SK-N-SH (cell line): ENCODE measurements around the gene SOBP.
"Not testable (repeated sequence)": the region's sequence is repeated elsewhere in the genome, so short reads cannot be mapped to it uniquely, and the experiment has no call there.

Experiments used
- RAD21 ChIP-seq: IDR thresholded peaks from 2 replicates; pipeline ENCODE4 v1.6.1; 2012; ENCODE audit warnings: mild to moderate bottlenecking, low read length
- REST ChIP-seq: IDR thresholded peaks from 2 replicates; pipeline ENCODE4 v1.6.1; 2012; ENCODE audit warnings: mild to moderate bottlenecking, low read depth, low read length, moderate library complexity
- SMC3 ChIP-seq: IDR thresholded peaks from 2 replicates; pipeline ENCODE4 v1.6.1; 2012; ENCODE audit warnings: low read depth, low read length, improper control_type of control experiment
- TAF1 ChIP-seq: IDR thresholded peaks from 2 replicates; pipeline ENCODE4 v1.6.1; 2012; ENCODE audit warnings: low read depth, mild to moderate bottlenecking, low read length, moderate library complexity, borderline replicate concordance
- USF2 ChIP-seq: fragments of 150-350 bp; IDR thresholded peaks from 2 replicates; pipeline ENCODE4 v1.6.1; 2017; ENCODE audit warnings: antibody characterized with exemption, low read length, low read depth, borderline replicate concordance
- TF ChIP-seq, protein P1 (sequence below): fragments of 200-600 bp; sonication (generic); IDR thresholded peaks from 2 replicates; pipeline ENCODE4 v1.6.1; 2017; ENCODE audit warnings: antibody characterized with exemption, mild to moderate bottlenecking, moderate library complexity

DNA sequence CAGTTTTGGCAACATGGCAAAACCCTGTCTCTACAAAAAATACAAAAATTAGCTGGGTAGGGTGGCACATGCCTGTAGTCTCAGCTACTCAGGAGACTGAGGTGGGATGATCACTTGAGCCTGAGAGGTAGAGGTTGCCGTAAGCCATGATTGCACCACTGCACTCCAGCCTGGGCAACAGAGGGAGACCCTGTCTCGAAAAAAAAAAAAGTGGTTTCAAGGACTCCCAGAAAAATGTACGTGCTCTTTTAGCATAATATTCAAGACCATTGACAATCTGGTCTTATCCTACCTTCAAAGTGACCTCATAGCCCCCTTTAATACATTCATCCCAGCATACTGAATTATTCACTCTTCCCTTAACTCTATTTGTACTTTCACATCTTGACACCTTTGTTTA, 14.6 kb upstream of the SOBP start:
- not testable (repeated sequence) for TF ChIP-seq SMC3, RAD21, REST, TAF1, USF2
- TF ChIP-seq, protein P1, sequence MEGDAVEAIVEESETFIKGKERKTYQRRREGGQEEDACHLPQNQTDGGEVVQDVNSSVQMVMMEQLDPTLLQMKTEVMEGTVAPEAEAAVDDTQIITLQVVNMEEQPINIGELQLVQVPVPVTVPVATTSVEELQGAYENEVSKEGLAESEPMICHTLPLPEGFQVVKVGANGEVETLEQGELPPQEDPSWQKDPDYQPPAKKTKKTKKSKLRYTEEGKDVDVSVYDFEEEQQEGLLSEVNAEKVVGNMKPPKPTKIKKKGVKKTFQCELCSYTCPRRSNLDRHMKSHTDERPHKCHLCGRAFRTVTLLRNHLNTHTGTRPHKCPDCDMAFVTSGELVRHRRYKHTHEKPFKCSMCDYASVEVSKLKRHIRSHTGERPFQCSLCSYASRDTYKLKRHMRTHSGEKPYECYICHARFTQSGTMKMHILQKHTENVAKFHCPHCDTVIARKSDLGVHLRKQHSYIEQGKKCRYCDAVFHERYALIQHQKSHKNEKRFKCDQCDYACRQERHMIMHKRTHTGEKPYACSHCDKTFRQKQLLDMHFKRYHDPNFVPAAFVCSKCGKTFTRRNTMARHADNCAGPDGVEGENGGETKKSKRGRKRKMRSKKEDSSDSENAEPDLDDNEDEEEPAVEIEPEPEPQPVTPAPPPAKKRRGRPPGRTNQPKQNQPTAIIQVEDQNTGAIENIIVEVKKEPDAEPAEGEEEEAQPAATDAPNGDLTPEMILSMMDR: not testable (repeated sequence)
